ENCODE results near the gene MPLKIP.
A peak's percentile ranks its signal among the peaks of the same experiment; 100 is the strongest.
"Not testable (repeated sequence)": the region's sequence is repeated elsewhere in the genome, so short reads cannot be mapped to it uniquely, and the experiment has no call there.

Gene MPLKIP

GRCh38 chr7:40134428-40135316 lies at the start of gene MPLKIP, which contains the start of gene SUGCT:
MPLKIP (minus strand) TSS chr7:40134622; CDS start chr7:40134567, 55 bp downstream.
SUGCT (plus strand) TSS chr7:40135005.
- Histone ChIP-seq H3K36me3 (ENCODE audit: control insufficient read depth in 2 of 2, insufficient read depth in 2 of 2, low read length in 2 of 2) (no peaks in the 10 kb centered on the region), H3K27me3 (ENCODE audit: control insufficient read depth in 1 of 2, insufficient read depth in 2 of 2, low read length in 2 of 2) (no peaks in the 10 kb centered on the region), H3K27ac (ENCODE audit: low read length) (peak within 1 kb of the TSS; percentile 86), H3K9ac (ENCODE audit: low read length in 2 of 2) (peak within 1 kb of the TSS; percentile 88 to 97), H3K4me1 (ENCODE audit: control insufficient read depth, insufficient read depth, low read length) (peaks cover 10% of the 10 kb centered on the region), H3K9me3 (ENCODE audit: control insufficient read depth in 2 of 2, low read length in 2 of 2) (no peaks in the 10 kb centered on the region), H3K4me3 (ENCODE audit: low read length in 2 of 2) (peak within 1 kb of the TSS; percentile 79 to 94)

GRCh38 chr7:40182452-40182851 lies 48.0 kb upstream of the MPLKIP start:
- Histone ChIP-seq H3K9ac (ENCODE audit: low read length in 2 of 2) (no peak overlapping the region), H3K36me3 (ENCODE audit: control insufficient read depth in 2 of 2, insufficient read depth in 2 of 2, low read length in 2 of 2) (no peaks in the 10 kb centered on the region)

GRCh38 chr7:40177071-40177470 lies 42.6 kb upstream of the MPLKIP start:
- no peaks in the 10 kb centered on the region for H3K36me3 ChIP-seq (ENCODE audit: control insufficient read depth in 2 of 2, insufficient read depth in 2 of 2, low read length in 2 of 2)
- no peak overlapping the region for H3K27ac ChIP-seq (ENCODE audit: low read length)
- H3K4me1 ChIP-seq (ENCODE audit: control insufficient read depth, insufficient read depth, low read length), result no peaks in the 10 kb centered on the region
- no peak overlapping the region for H3K4me3 ChIP-seq (ENCODE audit: low read length in 2 of 2)
- no peaks in the 10 kb centered on the region for H3K9me3 ChIP-seq (ENCODE audit: control insufficient read depth in 2 of 2, low read length in 2 of 2)
- H3K9ac ChIP-seq (ENCODE audit: low read length in 2 of 2), result no peak overlapping the region
- no peaks in the 10 kb centered on the region for H3K27me3 ChIP-seq (ENCODE audit: control insufficient read depth in 1 of 2, insufficient read depth in 2 of 2, low read length in 2 of 2)

More at GRCh38 chr7:40182452-40182851, 48.0 kb upstream of the MPLKIP start:
- no peaks in the 10 kb centered on the region for H3K27me3 ChIP-seq (ENCODE audit: control insufficient read depth in 1 of 2, insufficient read depth in 2 of 2, low read length in 2 of 2)
- H3K4me1 ChIP-seq (ENCODE audit: control insufficient read depth, insufficient read depth, low read length), result no peaks in the 10 kb centered on the region
- H3K9me3 ChIP-seq (ENCODE audit: control insufficient read depth in 2 of 2, low read length in 2 of 2), result no peaks in the 10 kb centered on the region
- H3K27ac ChIP-seq (ENCODE audit: low read length), result no peak overlapping the region
- no peak overlapping the region for H3K4me3 ChIP-seq (ENCODE audit: low read length in 2 of 2)

GRCh38 chr7:40175725-40176510 lies 41.5 kb upstream of the MPLKIP start:
- Histone ChIP-seq H3K4me3 (ENCODE audit: low read length in 2 of 2) (no peak overlapping the region), H3K9ac (ENCODE audit: low read length in 2 of 2) (no peak overlapping the region), H3K27me3 (ENCODE audit: control insufficient read depth in 1 of 2, insufficient read depth in 2 of 2, low read length in 2 of 2) (no peaks in the 10 kb centered on the region), H3K9me3 (ENCODE audit: control insufficient read depth in 2 of 2, low read length in 2 of 2) (no peaks in the 10 kb centered on the region), H3K27ac (ENCODE audit: low read length) (no peak overlapping the region), H3K36me3 (ENCODE audit: control insufficient read depth in 2 of 2, insufficient read depth in 2 of 2, low read length in 2 of 2) (no peaks in the 10 kb centered on the region), H3K4me1 (ENCODE audit: control insufficient read depth, insufficient read depth, low read length) (no peaks in the 10 kb centered on the region)

- not testable (repeated sequence) for H3K27me3 ChIP-seq (ENCODE audit: control insufficient read depth in 1 of 2, insufficient read depth in 2 of 2, low read length in 2 of 2); H3K9ac ChIP-seq (ENCODE audit: low read length in 2 of 2); H3K36me3 ChIP-seq (ENCODE audit: control insufficient read depth in 2 of 2, insufficient read depth in 2 of 2, low read length in 2 of 2); H3K9me3 ChIP-seq (ENCODE audit: control insufficient read depth in 2 of 2, low read length in 2 of 2); H3K4me1 ChIP-seq (ENCODE audit: control insufficient read depth, insufficient read depth, low read length); H3K27ac ChIP-seq (ENCODE audit: low read length); H3K4me3 ChIP-seq (ENCODE audit: low read length in 2 of 2)
Observed at GRCh38 chr7:40175256-40175655, 40.8 kb upstream of the MPLKIP start.

GRCh38 chr7:40173121-40173520 lies 38.7 kb upstream of the MPLKIP start:
- H3K9ac ChIP-seq (ENCODE audit: low read length in 2 of 2); H3K4me1 ChIP-seq (ENCODE audit: control insufficient read depth, insufficient read depth, low read length); H3K27me3 ChIP-seq (ENCODE audit: control insufficient read depth in 1 of 2, insufficient read depth in 2 of 2, low read length in 2 of 2); H3K9me3 ChIP-seq (ENCODE audit: control insufficient read depth in 2 of 2, low read length in 2 of 2); H3K4me3 ChIP-seq (ENCODE audit: low read length in 2 of 2); H3K36me3 ChIP-seq (ENCODE audit: control insufficient read depth in 2 of 2, insufficient read depth in 2 of 2, low read length in 2 of 2); H3K27ac ChIP-seq (ENCODE audit: low read length): not testable (repeated sequence)

- H3K36me3 ChIP-seq (ENCODE audit: control insufficient read depth in 2 of 2, insufficient read depth in 2 of 2, low read length in 2 of 2), result not testable (repeated sequence)
Observed at GRCh38 chr7:40168266-40168665, 33.8 kb upstream of the MPLKIP start.

GRCh38 chr7:40167291-40167690 lies 32.9 kb upstream of the MPLKIP start:
- no peak overlapping the region for H3K9ac ChIP-seq (ENCODE audit: low read length in 2 of 2)
- no peaks in the 10 kb centered on the region for H3K27me3 ChIP-seq (ENCODE audit: control insufficient read depth in 1 of 2, insufficient read depth in 2 of 2, low read length in 2 of 2)
- H3K36me3 ChIP-seq (ENCODE audit: control insufficient read depth in 2 of 2, insufficient read depth in 2 of 2, low read length in 2 of 2), result no peaks in the 10 kb centered on the region
- H3K27ac ChIP-seq (ENCODE audit: low read length), result no peak overlapping the region
- H3K9me3 ChIP-seq (ENCODE audit: control insufficient read depth in 2 of 2, low read length in 2 of 2), result no peaks in the 10 kb centered on the region
- H3K4me3 ChIP-seq (ENCODE audit: low read length in 2 of 2), result no peak overlapping the region
- no peaks in the 10 kb centered on the region for H3K4me1 ChIP-seq (ENCODE audit: control insufficient read depth, insufficient read depth, low read length)

More at GRCh38 chr7:40168266-40168665, 33.8 kb upstream of the MPLKIP start:
- not testable (repeated sequence) for H3K4me1 ChIP-seq (ENCODE audit: control insufficient read depth, insufficient read depth, low read length); H3K4me3 ChIP-seq (ENCODE audit: low read length in 2 of 2); H3K27me3 ChIP-seq (ENCODE audit: control insufficient read depth in 1 of 2, insufficient read depth in 2 of 2, low read length in 2 of 2); H3K27ac ChIP-seq (ENCODE audit: low read length); H3K9me3 ChIP-seq (ENCODE audit: control insufficient read depth in 2 of 2, low read length in 2 of 2); H3K9ac ChIP-seq (ENCODE audit: low read length in 2 of 2)

GRCh38 chr7:40165216-40165615 lies 30.8 kb upstream of the MPLKIP start:
- Histone ChIP-seq H3K4me1 (ENCODE audit: control insufficient read depth, insufficient read depth, low read length) (no peaks in the 10 kb centered on the region), H3K9me3 (ENCODE audit: control insufficient read depth in 2 of 2, low read length in 2 of 2) (no peaks in the 10 kb centered on the region), H3K27me3 (ENCODE audit: control insufficient read depth in 1 of 2, insufficient read depth in 2 of 2, low read length in 2 of 2) (no peaks in the 10 kb centered on the region), H3K4me3 (ENCODE audit: low read length in 2 of 2) (no peak overlapping the region), H3K9ac (ENCODE audit: low read length in 2 of 2) (no peak overlapping the region), H3K27ac (ENCODE audit: low read length) (no peak overlapping the region), H3K36me3 (ENCODE audit: control insufficient read depth in 2 of 2, insufficient read depth in 2 of 2, low read length in 2 of 2) (no peaks in the 10 kb centered on the region)

GRCh38 chr7:40162516-40162915 lies 28.1 kb upstream of the MPLKIP start:
- H3K4me1 ChIP-seq (ENCODE audit: control insufficient read depth, insufficient read depth, low read length), result no peaks in the 10 kb centered on the region
- H3K36me3 ChIP-seq (ENCODE audit: control insufficient read depth in 2 of 2, insufficient read depth in 2 of 2, low read length in 2 of 2), result no peaks in the 10 kb centered on the region
- no peak overlapping the region for H3K4me3 ChIP-seq (ENCODE audit: low read length in 2 of 2)
- H3K9me3 ChIP-seq (ENCODE audit: control insufficient read depth in 2 of 2, low read length in 2 of 2), result no peaks in the 10 kb centered on the region
- H3K27me3 ChIP-seq (ENCODE audit: control insufficient read depth in 1 of 2, insufficient read depth in 2 of 2, low read length in 2 of 2), result no peaks in the 10 kb centered on the region
- no peak overlapping the region for H3K9ac ChIP-seq (ENCODE audit: low read length in 2 of 2)
- no peak overlapping the region for H3K27ac ChIP-seq (ENCODE audit: low read length)

All from stomach smooth muscle (tissue), 2 donors.